GM18519 (cell line): ENCODE data around the gene MMP11.

Source experiments
- ATAC-seq: cut with Tn5 transposase; IDR thresholded peaks from one replicate; pipeline ENCODE4 v1.9.1; 2021; ENCODE audit warnings: mild to moderate bottlenecking, moderate library complexity; ENCODE audit not compliant: unreplicated experiment, low FRiP score

Gene MMP11

DNA sequence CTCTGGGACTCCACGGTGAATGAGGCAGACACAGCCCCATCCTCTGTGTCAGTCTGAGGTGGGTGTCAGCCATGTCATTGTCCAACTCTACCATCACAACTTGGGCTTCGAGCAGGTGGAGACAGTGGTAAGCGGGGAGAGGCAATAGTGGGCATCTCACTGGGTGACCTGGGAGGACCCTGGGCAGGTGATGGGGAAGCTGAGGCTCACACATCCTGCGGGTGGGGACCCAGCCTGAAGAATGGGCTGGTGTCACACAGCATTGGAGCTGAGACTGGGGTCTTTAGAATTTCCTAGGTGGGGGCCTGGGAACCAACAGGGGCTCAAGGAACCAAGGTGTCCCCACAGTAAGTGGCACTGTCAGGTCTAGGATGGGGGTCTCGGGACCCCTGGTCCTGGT is 7.1 kb downstream of the MMP11 start:
- no peak for ATAC-seq

DNA sequence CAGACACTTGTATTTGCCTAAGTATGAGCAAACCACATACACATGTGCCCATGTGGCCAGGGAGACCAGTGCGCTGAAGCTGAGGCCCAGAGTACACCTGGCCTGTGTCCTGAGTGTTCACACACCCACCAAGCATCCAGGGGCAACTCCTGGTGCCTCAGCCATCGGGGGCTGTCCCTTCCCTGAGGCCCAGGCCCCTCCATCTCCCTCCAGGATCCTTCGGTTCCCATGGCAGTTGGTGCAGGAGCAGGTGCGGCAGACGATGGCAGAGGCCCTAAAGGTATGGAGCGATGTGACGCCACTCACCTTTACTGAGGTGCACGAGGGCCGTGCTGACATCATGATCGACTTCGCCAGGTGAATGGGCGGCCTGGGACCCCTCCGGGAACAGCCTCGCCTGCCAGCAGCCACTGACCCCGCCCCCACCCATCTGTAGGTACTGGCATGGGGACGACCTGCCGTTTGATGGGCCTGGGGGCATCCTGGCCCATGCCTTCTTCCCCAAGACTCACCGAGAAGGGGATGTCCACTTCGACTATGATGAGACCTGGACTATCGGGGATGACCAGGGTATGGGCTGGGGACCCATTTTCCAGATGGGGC is 7.6 kb downstream of the MMP11 start:
- ATAC-seq: no peak

DNA sequence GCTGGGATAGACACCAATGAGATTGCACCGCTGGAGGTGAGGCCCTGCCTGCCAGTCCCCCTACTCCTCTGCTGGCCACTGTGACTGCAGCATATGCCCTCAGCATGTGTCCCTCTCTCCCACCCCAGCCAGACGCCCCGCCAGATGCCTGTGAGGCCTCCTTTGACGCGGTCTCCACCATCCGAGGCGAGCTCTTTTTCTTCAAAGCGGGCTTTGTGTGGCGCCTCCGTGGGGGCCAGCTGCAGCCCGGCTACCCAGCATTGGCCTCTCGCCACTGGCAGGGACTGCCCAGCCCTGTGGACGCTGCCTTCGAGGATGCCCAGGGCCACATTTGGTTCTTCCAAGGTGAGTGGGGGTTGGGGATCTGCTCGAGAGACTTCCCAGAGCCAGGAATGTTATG is 8.4 kb downstream of the MMP11 start:
- ATAC-seq: no peak

DNA sequence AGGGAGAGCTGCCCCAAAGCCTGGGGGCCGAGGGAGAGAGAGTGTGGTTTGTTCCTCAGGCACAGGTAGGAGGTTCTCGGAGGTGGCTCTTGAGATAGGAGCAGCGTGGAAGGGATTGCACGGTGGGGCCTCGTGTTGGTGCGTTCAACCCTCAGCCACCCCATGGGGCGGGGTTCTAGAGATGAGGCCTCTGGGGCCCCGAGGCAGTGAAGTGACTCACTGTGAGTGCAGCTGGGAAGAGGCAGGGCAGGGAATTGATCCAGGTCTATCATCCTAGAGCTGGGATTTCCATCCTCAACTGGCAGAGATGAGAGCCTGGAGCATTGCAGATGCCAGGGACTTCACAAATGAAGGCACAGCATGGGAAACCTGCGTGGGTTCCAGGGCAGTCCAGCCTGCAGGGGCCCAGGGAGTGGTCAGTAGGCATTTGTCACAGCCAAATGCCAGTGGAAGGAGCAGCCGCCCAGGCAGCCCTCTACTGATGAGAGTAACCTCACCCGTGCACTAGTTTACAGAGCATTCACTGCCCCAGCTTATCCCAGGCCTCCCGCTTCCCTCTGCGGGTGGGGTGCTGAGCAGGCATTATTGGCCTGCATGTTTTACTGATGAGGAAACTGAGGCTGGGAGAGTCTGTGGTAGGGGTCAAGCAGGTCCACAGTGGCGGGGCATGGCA is 9.0 kb downstream of the MMP11 start:
- no peak for ATAC-seq

DNA sequence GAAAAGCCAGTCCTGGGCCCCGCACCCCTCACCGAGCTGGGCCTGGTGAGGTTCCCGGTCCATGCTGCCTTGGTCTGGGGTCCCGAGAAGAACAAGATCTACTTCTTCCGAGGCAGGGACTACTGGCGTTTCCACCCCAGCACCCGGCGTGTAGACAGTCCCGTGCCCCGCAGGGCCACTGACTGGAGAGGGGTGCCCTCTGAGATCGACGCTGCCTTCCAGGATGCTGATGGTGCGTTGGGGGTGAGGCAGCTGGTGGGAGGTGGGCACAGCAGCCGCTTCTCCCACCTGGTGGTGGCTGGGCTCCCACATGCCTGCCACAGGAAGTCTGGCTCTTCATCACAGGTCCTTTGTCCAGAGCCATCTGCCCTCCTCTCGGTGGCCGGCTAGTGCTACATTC is 9.6 kb downstream of the MMP11 start:
- no peak for ATAC-seq

DNA sequence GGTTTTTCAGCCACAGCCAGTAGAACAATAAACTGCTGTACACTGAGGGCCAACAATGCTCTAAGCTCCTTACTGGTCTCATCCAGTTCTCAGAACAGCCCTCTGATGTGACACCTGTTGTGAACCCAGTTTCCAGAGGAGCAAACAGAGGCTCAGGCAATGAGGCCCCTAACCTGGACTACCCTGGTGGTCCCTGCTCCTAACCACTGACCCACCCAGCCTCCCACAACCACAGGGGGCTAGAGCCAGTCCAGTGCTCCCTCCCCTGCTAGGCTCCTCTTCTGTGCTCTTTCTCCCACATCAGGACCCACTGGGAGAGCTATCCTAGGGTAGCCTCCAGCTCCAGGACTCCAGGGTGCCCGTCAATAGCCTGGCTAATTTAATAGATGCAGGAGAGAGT is 10.1 kb downstream of the MMP11 start:
- ATAC-seq: no peak

DNA sequence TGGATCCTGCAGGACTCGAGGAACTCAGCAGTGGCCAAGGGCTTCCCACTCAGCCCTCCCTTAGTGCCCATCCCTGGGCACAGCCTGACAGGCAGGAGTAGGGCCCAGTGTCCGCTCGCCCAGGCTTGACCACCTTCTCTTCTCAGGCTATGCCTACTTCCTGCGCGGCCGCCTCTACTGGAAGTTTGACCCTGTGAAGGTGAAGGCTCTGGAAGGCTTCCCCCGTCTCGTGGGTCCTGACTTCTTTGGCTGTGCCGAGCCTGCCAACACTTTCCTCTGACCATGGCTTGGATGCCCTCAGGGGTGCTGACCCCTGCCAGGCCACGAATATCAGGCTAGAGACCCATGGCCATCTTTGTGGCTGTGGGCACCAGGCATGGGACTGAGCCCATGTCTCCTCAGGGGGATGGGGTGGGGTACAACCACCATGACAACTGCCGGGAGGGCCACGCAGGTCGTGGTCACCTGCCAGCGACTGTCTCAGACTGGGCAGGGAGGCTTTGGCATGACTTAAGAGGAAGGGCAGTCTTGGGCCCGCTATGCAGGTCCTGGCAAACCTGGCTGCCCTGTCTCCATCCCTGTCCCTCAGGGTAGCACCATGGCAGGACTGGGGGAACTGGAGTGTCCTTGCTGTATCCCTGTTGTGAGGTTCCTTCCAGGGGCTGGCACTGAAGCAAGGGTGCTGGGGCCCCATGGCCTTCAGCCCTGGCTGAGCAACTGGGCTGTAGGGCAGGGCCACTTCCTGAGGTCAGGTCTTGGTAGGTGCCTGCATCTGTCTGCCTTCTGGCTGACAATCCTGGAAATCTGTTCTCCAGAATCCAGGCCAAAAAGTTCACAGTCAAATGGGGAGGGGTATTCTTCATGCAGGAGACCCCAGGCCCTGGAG is 10.9 kb downstream of the MMP11 start:
- no peak for ATAC-seq

DNA sequence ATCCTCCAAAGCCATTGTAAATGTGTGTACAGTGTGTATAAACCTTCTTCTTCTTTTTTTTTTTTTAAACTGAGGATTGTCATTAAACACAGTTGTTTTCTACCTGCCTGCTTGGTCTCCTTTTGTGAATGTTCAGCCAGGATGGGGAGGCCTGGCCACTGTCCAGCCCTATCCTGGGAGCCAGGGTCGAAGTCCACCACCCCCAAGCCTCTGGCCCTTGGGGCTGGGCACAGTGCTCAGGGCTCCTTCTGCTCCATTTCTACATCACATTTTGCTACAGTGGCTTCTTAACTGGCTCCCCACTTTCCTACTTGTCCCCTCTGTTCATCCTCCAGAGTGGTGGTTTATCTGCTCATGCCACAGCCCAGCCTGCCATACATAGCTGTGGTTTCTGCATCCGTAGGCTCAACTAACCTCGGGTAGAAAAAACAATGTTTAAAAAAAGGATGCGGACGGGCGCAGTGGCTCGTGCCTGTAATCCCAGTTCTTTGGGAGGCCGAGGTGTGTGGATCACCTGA is 11.6 kb downstream of the MMP11 start:
- ATAC-seq: no peak

DNA sequence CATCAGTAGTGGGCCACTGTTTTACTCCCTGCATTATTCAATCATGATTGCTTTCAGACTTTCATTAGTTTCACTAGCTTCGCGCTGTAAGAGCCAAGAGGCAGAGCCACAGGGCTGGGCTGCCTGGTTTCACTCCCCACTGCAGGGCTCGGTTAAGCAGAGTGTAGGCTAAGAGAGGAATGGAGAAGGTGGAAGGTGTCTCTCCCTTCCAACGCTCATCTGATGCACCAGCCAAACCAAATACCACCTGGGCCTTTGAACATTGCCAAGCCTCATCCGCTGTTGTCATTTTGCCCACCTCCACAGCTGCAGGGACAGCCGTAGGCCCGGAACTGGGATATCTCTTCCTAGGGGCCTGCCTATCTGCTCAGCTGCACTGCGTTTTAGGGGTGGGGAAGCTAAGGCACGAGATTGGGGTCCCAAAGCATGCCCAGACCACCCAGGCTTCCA is 13.6 kb downstream of the MMP11 start:
- no peak for ATAC-seq

DNA sequence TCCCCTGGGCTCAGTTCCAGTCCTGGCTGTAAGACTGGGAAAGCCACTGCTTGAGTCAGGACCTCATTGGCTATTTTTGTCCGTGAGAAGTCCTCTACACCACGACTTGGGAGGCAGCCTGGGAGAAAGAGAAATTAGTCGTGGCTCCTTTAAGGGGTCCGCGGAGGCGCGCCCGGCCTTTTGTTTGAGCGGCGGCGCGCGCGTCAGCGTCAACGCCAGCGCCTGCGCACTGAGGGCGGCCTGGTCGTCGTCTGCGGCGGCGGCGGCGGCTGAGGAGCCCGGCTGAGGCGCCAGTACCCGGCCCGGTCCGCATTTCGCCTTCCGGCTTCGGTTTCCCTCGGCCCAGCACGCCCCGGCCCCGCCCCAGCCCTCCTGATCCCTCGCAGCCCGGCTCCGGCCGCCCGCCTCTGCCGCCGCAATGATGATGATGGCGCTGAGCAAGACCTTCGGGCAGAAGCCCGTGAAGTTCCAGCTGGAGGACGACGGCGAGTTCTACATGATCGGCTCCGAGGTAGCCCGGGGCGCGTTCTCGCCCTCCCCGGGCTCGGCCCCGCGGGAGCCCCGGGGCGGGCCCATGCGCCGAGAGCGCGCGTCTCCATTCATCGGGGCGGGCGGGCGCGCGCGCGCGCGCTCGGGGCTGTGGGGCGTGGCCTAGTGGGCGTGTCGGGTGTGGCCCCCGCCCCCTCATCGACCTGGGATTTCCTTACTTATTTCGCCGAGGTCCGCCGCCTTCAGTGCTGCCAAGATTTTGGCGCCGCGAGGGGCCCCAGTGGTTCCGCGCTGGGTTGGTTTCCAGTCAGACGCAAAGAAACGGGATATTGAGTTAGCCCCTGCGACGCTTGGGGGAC is 14.3 kb downstream of the MMP11 start, which contains the start of gene SMARCB1:
Gene SMARCB1, plus strand, starts transcription at position 215 of the 848 bp plus-strand sequence. Its CDS starts 204 bp downstream, at position 419.
- peak; percentile 40 for ATAC-seq

DNA sequence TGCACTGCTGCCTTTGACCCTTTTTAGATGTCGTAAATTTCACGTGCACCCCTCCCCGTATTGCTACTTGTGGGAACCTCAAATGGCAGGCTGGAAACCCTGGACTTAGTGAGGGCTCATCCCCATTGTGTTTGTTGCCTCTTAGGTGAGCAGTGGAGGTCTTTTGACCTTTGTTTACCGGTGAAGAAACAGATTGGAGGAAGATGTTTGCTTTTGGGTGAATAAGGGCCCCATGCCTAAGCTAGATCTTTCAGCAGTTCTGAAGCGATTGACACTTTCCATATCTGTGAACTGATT is 14.9 kb downstream of the MMP11 start:
- ATAC-seq: no peak

DNA sequence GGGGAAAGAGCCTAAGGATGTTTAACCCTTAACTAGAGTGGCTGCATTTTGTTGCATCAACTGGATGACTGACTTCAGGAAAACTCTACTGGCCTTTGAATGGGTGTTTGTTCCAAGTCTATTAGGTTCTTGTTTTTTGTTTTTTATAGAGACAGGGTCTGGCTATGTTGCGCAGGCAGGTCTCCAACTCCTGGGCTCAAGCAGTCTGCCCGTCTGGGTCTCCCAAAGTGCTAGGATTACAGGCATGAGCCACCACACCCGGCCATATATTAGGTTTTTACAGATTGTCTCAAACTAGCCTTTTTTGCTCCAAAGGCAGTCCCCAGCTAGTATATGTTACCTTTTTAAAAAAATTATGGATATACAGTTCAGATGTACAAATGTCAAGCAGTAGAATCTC is 15.3 kb downstream of the MMP11 start:
- ATAC-seq: no peak

DNA sequence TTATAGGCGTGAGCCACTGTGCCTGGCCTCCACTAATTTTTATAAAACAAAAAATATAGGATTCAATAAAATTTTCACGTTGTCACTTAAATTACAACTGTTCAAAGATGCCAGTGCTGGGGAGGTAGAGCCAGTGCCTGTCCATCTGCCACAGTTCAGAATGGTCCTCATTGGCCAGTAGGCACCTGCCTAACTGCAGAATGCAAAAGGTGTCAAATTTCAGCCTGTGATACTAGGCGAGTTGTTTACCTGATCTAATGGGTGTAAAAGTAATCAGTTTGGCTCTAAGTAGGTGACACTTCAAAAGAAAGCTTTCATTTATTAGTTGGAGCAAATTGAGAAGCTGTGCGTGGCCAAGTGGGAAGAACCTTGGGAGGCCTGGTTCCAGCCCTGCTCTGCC is 16.5 kb downstream of the MMP11 start:
- no peak for ATAC-seq

DNA sequence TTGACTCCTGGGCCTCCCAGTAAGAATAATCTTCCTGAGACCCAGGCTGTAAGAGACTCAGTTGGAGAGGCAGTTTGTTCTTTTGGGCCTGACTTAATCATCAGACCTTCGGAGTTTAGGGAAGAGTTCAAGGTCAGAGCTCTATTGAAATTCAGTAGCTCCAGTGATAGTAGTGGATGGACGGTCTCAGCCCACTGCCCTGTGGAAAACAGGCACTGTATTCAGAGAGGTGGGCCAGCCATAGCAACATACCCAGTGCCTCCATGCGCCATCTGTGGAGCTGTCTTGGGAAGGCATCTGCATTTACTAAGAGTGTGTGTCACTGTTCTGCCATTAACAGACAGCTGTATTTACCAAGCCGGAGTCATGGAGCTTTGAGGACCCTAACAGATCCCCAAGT is 17.0 kb downstream of the MMP11 start:
- no peak for ATAC-seq

DNA sequence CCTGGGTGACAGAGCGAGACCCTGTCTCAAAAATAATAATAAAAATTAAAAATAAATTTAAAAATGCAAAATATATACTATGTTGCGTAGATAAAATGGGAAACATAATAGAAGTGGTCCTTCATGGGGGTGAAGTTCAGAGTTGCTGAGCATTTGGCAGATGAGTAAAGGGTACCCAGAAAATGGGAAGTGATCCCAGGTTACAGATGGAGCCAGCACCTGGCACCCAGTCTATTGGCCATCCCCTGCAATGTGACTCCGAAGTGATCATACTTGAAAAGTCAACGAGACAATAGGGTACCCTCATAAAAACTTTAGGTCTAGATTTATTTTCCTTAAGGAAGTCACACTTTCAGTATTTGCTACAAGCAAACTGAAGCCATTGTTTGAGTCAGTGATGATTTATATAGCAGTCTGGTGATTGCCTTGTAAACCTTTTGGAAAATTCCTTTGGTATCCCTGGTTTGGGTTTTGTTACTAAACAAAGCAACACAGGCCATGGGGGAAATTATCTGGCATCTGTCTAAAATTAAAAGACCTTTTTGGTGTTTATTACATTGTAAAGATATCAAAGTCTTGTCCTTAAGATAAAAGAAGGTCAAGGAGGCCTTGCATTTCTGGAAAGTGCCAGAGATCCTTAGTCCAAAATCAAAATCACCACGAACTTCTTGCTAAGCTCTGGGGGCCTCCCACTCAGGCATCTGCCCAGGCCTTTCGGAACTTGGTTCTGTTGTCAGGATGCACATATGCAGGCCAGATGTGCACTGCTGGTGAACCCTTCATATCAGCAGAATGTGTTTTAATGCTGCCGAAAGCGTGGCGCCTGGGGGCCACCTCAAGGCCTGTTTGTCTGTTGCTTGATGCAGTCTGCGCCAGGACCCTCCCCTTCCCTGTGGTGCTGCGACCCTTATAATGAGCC is 18.4 kb downstream of the MMP11 start:
- no peak for ATAC-seq

DNA sequence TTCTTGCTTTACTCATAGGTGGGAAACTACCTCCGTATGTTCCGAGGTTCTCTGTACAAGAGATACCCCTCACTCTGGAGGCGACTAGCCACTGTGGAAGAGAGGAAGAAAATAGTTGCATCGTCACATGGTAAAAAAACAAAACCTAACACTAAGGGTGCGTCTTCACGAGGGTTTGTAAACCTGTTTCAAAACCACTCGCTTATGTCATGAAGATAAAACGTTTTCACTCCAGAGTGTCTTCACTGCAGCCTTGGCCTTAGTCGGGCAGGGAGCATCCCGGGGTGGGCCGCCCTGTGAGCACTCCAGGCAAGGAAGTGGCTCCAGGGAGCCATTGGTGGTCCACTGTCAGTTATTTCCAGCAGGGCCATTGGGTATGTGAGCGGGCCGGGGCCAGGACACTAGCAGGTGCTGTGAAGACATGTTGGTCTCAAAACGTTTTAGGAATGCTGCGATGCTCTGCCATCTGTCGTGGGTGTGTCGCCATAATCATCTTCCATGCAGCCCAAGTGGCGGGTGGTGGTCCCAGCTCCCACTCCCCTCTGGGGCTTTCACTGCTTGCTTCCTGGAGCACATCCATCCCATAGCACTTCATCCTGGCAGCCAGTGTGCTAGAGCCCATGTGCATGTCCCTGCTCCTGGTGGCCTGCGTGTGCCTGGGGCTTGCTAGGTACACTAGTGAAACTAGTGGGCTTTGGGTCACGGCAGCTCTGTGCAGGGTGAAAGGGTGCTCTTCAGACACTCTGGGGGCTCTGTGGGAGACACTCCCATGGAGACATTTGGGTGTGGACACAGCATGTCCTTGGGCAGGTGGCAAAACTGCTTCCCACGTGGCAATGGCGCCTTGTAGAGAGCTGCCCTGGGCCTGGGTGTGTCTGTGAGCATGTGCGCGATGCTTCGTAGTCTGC is 19.3 kb downstream of the MMP11 start:
- no peak for ATAC-seq

DNA sequence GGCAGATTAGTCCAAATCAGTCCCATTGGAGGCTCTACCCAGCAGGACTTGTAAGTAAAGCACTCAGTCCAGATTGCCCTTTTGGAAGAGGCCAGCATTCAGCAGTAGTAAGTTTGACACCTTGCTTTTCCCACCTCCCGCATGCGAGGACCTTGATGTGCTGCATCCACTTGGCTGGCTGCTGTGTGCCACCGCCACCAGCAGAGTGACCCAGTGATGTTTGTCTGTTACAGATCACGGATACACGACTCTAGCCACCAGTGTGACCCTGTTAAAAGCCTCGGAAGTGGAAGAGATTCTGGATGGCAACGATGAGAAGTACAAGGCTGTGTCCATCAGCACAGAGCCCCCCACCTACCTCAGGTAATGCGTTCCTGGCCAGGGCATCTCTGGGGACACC is 20.7 kb downstream of the MMP11 start:
- no peak for ATAC-seq

DNA sequence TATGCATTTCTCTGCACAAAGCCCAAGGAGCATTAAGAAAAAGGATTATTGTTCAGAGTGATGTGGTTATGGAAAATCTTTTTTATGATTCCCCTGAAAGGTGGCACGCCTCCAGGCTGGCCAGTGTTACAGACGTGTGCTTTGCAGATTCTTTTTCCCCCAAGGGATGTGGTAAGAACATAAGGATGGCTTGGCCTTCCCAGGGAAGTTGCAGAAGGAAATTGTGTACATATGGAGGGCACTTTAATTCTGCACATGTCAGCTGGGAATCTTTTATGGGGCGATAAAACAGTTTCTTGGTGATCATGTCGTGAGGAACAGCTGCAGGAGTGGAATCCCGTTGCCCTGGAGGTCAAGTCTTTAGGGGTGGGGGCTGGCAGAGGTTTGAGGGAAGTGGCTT is 23.8 kb downstream of the MMP11 start:
- no peak for ATAC-seq
